GM19025 (cell line): ENCODE measurements around the gene RERGL.
"Not testable (repeated sequence)": the region's sequence is repeated elsewhere in the genome, so short reads cannot be mapped to it uniquely, and the experiment has no call there.

ENCODE experiments used
- ATAC-seq: cut with Tn5 transposase; IDR thresholded peaks from one replicate; pipeline ENCODE4 v1.9.1; 2021; ENCODE audit warnings: mild to moderate bottlenecking, low read depth, moderate library complexity; ENCODE audit not compliant: unreplicated experiment

The RERGL gene, protein sequence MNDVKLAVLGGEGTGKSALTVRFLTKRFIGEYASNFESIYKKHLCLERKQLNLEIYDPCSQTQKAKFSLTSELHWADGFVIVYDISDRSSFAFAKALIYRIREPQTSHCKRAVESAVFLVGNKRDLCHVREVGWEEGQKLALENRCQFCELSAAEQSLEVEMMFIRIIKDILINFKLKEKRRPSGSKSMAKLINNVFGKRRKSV

DNA sequence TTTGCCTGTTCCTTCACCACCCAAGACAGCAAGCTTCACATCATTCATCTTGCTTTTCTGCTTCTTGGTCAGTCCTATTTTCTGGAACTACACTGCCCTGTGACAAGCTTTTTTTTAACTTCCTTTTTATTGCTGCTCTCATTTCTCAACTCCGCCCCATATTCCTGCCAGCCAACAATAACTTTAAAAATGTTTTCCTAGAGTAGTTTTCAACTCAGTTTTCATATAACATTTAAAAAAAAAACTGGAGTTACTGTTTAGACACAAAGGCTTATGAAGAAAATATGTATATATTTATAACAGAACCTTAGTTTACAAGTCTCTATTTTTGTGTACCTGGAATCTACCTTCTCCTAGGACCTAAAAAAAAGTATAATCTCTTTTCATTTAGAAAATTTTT is at the start of gene RERGL:
RERGL (minus strand) TSS at position 101 of the 400 bp plus-strand sequence; CDS start at position 48, 53 bp downstream.
- ATAC-seq, result no peak

DNA sequence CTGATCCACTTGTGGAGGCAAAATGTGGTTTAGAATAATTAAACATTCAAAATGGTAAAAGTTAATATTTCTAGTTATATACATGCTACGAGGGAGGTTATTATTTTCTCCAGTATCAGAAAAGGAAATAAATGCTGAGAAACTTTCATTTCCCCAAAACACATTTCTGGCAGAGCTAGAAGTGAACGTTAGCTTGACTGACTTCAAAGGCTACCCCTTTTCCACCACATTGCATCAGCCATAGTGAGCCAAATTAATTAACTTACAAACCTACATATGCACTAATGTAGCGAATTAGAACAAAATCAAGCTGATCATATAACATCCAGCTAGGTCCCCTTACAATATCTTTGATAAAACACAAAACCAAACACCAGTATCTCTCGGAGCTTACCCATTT is 49.3 kb upstream of the RERGL start:
- ATAC-seq, result no peak

DNA sequence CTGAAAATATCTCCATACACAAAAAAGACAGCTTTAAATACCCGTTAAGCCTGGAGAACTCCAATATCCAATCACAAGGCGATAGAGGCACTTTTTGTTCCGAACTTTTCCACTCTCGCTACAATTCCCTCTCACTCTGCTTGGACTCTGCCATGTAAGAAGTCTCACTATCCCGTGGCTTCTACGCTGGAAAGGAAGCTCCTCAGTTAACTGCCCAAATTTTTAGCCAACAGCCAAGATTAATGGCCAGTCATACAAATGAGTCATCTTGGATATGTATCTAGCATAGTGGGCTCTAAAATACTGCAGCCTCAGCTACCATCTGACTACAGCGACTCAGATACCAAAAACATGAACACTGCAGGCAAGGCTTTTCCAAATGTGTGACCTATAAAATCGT is 45.5 kb upstream of the RERGL start:
- no peak for ATAC-seq

DNA sequence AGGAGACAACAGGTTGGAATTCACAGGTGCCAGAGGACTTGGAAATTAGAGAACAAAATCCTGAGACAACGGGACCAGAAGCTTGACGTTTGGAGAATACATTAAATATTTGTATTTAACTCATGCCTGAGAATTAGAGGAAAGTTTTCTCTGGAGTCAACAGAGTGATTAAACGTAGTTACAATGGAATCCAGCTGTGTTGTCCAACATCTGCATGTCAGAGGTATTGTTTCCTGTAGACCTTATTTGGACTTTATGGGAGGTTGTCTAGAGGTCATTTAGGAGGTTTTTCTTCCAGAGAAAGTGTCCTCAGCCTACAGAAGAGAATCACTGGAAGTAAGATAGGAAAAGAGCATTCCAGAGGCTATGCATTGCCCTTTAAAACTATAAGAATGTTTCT is 45.1 kb upstream of the RERGL start:
- ATAC-seq, result no peak

DNA sequence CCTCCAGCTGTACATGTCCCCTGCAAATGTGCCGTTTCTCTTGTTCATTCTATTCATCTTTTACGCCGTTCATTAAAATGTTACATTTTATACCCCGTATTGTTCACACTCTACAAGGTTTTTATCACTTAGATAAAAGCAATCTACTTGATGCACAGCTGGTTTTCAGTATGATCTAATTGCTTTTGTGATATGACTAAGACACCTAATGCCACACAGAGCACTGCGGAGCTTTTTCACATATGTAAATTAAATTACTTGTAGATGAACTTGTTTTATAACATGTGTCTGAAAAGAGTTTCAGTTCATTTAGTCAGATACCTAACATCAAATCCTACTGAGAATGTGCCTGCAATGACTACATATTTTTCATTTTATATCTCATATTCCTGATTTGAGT is 40.9 kb upstream of the RERGL start:
- ATAC-seq, result no peak

DNA sequence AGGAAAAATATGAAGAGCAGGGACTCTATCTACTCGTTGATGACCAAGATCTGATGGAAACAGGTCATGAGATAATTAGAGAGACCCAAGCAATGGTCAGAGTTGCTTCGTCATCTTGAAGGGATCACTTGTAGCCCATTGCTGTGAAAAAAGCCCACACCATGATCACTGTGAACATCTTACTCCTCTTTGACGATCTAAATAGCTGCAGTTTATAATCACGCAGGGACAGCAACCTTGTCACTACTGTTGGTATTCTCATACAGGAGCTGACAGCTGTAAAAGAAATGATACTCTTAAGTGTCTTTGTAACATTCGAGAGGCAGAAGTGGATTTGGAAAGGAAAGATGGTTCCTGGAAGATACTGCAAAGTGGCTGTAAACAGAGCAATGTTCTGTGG is 33.7 kb upstream of the RERGL start:
- ATAC-seq, result no peak

DNA sequence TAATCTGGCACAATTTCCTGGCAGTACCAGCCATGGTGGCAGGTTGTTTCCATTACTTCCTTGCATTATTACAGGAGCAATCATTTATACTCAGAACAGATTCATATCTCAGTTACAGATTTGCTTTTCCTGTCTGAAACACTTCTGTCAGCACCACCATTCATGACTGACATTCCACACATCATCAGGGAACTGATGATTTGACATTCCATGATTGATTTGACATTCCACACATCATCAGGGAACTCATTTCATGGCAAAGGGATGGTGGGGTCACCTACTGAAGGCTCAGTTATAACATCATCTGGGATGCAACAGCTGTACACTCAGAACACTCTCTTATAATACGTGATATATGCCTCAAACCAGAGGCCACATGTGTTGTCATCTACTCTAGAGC is 30.9 kb upstream of the RERGL start:
- ATAC-seq, result no peak

DNA sequence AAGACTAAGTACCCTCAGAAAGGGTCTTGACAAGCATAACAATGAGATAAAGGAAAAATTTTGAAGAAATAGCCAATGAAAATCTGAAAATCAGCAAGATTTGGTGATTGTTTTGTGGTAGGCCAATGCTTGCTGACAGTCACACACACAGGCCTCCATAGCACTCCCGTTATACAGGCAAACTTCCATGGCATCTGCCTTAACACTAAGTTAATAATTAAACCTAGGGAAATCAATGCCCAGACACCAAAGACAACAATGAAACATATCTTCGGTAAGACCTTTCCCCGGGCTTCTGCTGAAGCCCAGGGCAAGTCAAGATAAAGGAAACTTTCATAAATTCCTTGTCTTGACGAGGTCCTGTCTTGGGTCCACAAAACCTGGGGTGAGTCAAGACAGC is 18.6 kb upstream of the RERGL start:
- no peak for ATAC-seq

DNA sequence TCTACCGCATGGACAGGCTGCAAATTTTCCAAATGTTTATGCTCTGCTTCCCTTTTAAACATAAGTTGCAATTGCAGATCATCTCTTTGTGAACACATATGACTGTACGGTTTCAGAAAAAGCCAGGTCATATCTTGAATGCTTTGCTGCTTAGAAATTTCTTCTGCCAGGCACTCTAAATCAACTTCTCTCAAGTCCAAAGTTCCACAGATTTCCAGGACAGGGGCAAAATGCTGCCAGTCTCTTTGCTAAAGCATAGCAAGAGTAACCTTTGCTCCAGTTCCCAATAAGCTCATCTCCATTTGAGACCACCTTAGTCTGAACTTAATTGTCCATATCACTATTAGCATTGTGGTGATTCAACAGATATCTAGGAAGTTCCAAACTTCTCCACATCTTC is 13.6 kb upstream of the RERGL start:
- ATAC-seq, result no peak

DNA sequence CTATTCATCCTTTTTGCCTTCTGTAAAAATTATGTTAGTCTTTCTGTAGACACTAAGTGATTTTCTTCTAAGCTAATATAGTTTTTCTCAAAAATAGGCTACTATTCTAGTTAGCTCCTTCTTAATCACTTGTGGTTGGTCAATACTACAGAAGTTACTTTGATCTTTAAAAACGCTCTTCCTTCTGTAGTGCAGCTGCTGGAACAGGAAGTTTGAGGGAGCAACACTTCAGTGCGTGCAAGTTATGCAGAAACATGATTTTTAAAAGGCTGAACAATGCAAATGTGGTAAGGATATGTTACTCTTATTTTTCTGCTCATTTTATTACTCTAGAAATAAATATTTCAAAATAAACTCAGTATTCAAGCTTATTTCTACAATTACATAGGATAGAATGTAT is 11.1 kb upstream of the RERGL start:
- no peak for ATAC-seq

DNA sequence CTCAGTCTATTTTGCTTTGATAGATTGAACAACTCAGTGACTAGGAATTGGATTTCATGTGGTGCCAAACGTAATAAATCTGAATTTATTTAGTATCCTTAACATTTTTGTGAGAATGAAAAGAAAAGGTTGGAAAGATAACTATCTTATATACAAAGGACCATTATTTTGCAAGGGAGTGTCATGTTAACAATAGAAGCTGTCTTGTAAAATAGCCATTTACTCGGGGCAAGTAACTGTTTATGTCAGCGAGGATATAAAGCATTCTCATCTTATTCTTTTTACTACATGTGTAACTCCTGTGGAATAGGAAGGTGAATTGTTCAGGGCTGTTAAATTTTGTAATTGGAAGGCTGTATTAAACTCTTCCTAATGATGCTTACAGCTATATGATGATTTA is 5.9 kb downstream of the RERGL start:
- ATAC-seq, result no peak

DNA sequence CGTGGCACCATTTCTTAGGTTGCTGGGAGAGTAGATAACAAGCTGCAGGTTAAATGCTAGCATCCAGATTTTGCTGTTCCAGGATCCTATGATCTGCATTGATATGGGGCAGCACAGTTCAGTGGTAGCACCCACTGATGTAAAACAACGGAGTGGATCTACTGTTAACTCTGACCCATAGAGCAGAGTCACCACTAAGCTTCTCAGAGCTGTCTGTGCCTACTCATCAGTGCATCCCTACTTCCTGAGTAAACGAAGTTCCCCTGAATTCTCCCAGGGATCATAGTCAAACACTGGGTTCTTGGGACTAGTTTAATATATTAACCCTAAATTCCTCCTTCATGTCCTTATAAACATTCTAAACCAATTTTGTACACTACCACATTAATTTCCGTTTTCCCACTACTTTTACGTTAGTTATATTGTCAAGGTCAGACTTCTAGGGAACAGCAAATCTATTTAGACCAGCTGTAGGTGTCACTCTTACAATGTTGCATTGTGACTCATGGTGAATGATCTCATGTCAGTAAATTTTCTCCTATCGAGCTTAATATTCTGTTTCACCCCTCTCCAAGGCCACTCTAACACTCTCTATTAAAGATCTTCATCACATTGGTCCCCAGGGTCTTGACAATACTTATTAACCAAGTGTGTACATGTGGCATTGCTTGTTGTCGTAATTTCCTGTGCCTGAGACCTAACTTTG is 10.3 kb downstream of the RERGL start:
- no peak for ATAC-seq

DNA sequence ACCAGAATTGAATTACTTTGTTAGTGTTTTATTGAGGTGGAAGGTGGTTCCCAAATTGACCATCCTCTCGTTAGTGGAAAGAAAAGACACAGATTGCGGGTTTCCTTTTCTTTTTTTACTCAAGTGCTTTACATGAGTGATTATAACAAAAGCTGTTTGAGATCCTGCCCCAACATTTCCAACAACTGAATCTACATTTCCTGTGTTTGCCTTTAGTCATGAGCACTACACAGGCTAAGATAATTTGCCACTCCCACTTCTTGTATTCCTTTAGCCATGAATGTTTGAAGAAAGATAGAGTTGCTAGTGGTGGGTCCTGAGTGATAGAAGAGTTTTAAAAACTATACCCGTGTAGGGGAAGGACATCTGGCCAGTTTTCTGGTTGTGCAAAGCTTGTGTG is 16.0 kb downstream of the RERGL start:
- ATAC-seq, result no peak

DNA sequence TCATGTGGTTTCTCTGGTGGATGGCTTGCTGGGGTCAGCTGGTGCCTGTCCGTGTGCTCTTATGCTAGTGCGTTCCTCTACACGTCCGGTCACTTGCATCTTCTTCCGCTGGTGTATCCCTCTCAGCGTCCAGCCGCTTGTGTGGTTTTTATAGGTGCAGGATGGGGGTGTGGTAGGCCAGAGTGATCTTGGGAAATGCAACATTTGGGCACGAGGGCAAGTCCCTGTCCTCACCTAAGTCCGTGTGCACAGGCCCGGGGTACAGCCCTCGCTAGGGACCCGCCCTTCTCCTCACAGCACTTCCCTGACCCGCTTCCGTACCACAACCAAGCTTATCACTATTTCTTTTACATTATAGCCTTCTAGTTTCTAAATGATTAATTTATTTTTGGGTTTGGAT is 17.3 kb downstream of the RERGL start:
- ATAC-seq, result no peak

DNA sequence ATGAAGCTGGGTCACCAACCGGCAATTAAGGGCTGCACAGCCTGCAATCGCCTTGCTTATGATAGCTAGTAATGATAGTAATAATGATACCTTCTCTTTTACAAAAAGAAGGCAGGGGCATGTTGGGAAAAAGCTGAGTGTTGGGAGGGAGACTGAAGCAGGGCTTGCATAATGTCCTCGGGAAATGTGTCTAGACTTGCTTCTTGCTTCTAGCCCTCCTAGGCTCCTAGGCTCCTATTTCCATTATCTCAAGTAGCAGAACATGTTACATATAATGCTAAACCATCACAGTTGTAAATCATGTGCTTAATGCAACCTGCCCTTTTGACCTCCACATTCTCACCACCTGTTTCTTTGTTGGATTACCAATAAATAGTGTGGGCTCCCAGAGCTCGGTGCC is 18.7 kb downstream of the RERGL start:
- ATAC-seq, result no peak

DNA sequence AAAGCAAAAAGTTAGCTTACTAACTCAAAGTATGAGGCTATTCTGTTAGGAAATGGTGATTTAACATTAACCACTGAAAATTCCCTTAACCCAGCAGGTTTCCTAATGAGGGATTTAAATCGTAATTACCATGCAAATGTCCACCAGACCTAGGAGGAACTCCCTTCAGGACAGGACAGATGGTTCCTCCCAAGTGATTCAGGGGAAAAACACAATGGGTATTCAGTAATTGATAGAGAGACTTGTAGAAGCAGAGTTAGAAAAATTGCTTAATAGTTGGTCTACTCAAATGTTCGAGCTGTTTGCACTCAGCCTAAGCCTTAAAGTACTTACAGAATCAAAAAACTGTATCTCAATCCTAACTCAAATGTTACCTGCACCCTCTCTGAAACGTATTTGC is 21.6 kb downstream of the RERGL start:
- no peak for ATAC-seq

DNA sequence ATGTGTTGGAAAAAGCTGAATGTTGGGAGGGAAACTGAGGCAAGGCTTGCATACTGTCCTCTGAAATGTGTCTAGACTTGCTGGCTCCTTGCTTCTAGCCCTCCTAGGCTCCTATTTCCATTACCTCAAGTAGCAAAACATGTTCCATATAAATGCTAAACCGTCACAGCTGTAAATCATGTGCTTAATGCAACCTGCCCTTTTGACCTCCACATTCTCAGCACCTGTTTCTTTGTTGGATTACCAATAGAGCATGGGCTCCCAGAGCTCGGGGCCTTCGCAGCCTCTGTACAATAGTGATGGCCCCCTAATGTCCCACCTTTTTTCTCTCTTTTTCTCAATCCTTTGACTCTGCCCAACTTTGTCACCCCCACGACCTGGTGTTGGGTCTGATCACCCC is 23.3 kb downstream of the RERGL start:
- no peak for ATAC-seq

DNA sequence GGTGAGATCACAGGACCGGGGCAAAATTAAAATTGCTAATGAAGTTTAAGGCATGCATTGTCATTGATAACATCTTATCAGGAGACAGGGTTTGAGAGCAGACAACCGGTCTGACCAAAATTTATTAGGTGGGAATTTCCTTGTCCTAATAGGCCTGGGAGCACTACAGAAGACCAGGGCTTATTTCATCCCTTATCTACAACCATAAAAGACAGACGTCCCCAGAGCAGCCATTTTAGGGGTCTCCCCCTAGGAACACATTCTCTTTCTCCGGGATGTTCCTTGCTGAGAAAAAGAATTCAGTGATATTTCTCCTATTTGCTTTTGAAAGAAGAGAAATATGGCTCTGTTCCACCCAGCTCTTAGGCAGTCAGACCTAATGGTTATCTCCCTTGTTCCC is 27.1 kb downstream of the RERGL start:
- ATAC-seq, result not testable (repeated sequence)

DNA sequence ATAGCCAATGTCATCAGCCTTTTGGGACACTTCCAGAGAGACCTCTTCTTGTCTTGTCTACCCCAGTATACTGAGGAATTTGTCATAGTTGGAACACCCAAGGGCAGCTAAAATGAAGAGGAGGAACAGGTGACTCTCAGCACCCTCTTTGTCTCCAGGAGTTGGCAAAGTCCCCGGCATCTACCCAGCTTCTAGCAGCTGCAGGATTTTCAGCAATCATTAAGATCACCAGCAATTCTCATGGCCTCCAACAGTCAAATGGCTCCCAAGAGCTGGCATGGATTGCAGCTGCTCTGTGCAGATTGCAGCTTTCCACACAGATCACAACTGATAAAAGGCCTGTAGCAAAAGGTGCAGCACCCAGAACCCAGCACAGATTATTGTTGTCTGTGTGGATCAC is 32.9 kb downstream of the RERGL start:
- ATAC-seq, result no peak

DNA sequence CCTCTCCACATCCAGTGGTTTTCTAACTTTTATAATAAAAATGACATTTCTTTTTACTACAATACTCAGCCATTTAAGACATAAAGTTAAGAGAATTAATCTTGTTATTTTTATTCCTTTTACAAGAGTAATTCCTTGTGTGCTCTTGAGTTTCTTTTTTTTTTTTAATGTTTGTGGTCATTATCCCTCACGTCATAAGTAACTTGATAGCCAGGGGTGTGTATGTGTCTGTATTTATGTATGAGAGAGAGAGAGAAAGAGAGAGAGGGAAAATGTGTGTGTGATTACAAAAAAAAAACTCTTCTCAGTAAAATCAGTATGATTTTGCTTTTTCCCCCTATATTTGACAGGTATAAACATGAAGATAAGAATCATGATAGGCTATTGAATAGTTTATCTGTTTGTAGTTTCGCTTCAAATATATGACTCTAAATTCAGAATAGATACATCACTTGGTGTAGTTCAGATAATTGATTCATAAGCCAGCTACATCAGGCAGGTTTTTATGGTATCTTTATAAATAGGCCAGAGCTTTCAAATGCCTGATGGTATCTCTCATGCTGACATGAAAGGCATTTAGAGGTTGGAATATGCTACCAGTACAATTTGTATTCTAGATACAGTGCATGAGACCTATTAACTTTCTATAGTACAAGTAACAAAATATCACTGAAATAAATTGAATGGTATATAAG is 34.9 kb downstream of the RERGL start:
- ATAC-seq, result no peak

DNA sequence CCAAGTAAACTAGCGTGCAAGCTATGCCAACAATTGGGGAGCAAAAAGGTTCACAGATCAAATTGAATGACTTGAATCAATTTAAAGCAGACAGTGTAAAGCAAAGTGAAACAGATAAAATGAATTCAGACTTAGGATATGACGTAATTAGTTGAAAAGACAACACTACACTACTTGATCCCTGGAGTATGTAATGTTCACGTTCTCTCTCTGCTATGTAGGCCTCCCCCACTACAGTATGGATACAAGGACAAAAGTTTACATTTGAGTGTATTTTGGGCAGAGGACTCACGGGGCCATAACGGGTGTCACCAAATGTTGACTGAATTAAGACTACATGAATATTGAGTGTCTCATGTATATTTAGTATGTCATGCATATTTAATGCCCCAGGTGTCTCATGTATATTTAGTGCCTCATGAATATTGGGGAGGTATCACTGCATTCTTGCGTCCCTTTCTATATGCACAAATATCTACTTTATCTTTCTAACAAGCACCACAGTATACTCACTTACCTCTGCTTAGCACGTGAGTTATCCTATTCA is 44.5 kb downstream of the RERGL start:
- ATAC-seq, result no peak
